OCI-LY3 (cell line): ENCODE results near the gene ELMO1.

Experiments
- H2AFZ ChIP-seq: fragments of 200-600, 300-600 bp; shearing (Covaris generic); 2 replicates; pipeline ENCODE4 v1.6.0; 2014; ENCODE audit warnings: antibody characterized with exemption, low read depth, low read length
- H3K27ac ChIP-seq: fragments of 200-600, 300-600 bp; sonication (generic); 2 replicates; pipeline ENCODE4 v1.5.1; 2014; ENCODE audit warnings: mild to moderate bottlenecking, low read length, moderate library complexity, mixed read lengths
- H3K27me3 ChIP-seq: fragments of 200-600, 300-600 bp; sonication (generic); 2 replicates; pipeline ENCODE4 v1.6.1; 2014; ENCODE audit warnings: low read depth, low read length, mixed read lengths
- H3K36me3 ChIP-seq: fragments of 200-600, 300-600 bp; sonication (generic); replicated peaks from 2 replicates; pipeline ENCODE3; 2014; ENCODE audit warnings: low read depth, low read length, mixed read lengths
- H3K4me1 ChIP-seq: fragments of 300-600, 200-600 bp; sonication (generic); 2 replicates; pipeline ENCODE4 v1.6.1; 2014; ENCODE audit warnings: low read length, mixed read lengths
- H3K4me2 ChIP-seq: fragments of 200-600, 300-600 bp; sonication (generic); 2 replicates; pipeline ENCODE4 v1.6.1; 2014; ENCODE audit warnings: low read length, mixed read lengths
- H3K4me3 ChIP-seq: fragments of 300-600, 200-600 bp; sonication (generic); 2 replicates; pipeline ENCODE4 v1.5.1; 2014; ENCODE audit warnings: antibody characterized with exemption, mild to moderate bottlenecking, low read length, moderate library complexity
- H3K79me2 ChIP-seq: fragments of 300-600, 200-600 bp; shearing (Covaris generic); 2 replicates; pipeline ENCODE4 v1.6.1; 2014; ENCODE audit warnings: mild to moderate bottlenecking, low read length, mixed read lengths
- H3K9ac ChIP-seq: fragments of 300-600, 200-600 bp; shearing (Covaris generic); 2 replicates; pipeline ENCODE4 v1.6.0; 2014; ENCODE audit warnings: mild to moderate bottlenecking, low read length, moderate library complexity
- H3K9me3 ChIP-seq: fragments of 200-600, 300-600 bp; shearing (Covaris generic); 2 replicates; pipeline ENCODE4 v1.6.1; 2014; ENCODE audit warnings: low read length, mixed read lengths; ENCODE audit not compliant: insufficient read depth
- H4K20me1 ChIP-seq: fragments of 200-600, 300-600 bp; sonication (generic); 2 replicates; pipeline ENCODE4 v1.6.1; 2016; ENCODE audit warnings: low read length, mixed read lengths; ENCODE audit not compliant: insufficient read depth
- EZH2phosphoT487 ChIP-seq: fragments of 200-600 bp; shearing (Covaris generic); IDR thresholded peaks from 2 replicates; pipeline ENCODE4 v1.6.1; 2018; ENCODE audit warnings: antibody characterized with exemption, mixed run types, low read depth
- TF ChIP-seq, protein P1 (sequence below): fragments of 200-600, 300-600 bp; sonication (generic); IDR thresholded peaks from 2 replicates; pipeline ENCODE4 v1.5.1; 2014; ENCODE audit warnings: antibody characterized with exemption, low read length, low read depth

Gene ELMO1

GRCh38 chr7:37205451-37205850 is 243.2 kb downstream of the ELMO1 start:
- no peak overlapping the region for H3K4me2 ChIP-seq
- peaks cover 45% of the 10 kb centered on the region for H3K36me3 ChIP-seq
- peaks cover 24% of the 10 kb centered on the region; the same call in 1 of the 2 replicates for H3K79me2 ChIP-seq
- TF ChIP-seq, protein P1, sequence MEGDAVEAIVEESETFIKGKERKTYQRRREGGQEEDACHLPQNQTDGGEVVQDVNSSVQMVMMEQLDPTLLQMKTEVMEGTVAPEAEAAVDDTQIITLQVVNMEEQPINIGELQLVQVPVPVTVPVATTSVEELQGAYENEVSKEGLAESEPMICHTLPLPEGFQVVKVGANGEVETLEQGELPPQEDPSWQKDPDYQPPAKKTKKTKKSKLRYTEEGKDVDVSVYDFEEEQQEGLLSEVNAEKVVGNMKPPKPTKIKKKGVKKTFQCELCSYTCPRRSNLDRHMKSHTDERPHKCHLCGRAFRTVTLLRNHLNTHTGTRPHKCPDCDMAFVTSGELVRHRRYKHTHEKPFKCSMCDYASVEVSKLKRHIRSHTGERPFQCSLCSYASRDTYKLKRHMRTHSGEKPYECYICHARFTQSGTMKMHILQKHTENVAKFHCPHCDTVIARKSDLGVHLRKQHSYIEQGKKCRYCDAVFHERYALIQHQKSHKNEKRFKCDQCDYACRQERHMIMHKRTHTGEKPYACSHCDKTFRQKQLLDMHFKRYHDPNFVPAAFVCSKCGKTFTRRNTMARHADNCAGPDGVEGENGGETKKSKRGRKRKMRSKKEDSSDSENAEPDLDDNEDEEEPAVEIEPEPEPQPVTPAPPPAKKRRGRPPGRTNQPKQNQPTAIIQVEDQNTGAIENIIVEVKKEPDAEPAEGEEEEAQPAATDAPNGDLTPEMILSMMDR: no peak
- TF ChIP-seq EZH2phosphoT487: no peak
- H2AFZ ChIP-seq: no peak overlapping the region
- no peak overlapping the region for H3K27ac ChIP-seq
- no peak overlapping the region for H3K4me3 ChIP-seq
- H3K9me3 ChIP-seq: no peaks in the 10 kb centered on the region
- H4K20me1 ChIP-seq: peaks cover 32% of the 10 kb centered on the region; the same call in 1 of the 2 replicates
- no peak overlapping the region for H3K9ac ChIP-seq
- H3K4me1 ChIP-seq: peaks cover 30% of the 10 kb centered on the region
- H3K27me3 ChIP-seq: no peaks in the 10 kb centered on the region

GRCh38 chr7:37201876-37202198 is 246.8 kb downstream of the ELMO1 start:
- TF ChIP-seq, protein P1: peak; percentile 8; the same call in 1 of the 2 replicates
- no peak for TF ChIP-seq EZH2phosphoT487
- H3K4me1 ChIP-seq: peaks cover 17% of the 10 kb centered on the region

GRCh38 chr7:37201003-37201875 is 247.4 kb downstream of the ELMO1 start:
- H3K9me3 ChIP-seq: no peaks in the 10 kb centered on the region

More at GRCh38 chr7:37201876-37202198, 246.8 kb downstream of the ELMO1 start:
- H2AFZ ChIP-seq: no peak overlapping the region
- H3K4me3 ChIP-seq: no peak overlapping the region
- no peaks in the 10 kb centered on the region for H3K9me3 ChIP-seq
- no peak overlapping the region; the same call in 1 of the 2 replicates for H3K27ac ChIP-seq
- H3K36me3 ChIP-seq: peaks cover 50% of the 10 kb centered on the region
- no peak overlapping the region for H3K9ac ChIP-seq
- H3K79me2 ChIP-seq: peaks cover 36% of the 10 kb centered on the region
- no peaks in the 10 kb centered on the region for H3K27me3 ChIP-seq
- peaks cover 46% of the 10 kb centered on the region for H4K20me1 ChIP-seq
- no peak overlapping the region for H3K4me2 ChIP-seq

DNA sequence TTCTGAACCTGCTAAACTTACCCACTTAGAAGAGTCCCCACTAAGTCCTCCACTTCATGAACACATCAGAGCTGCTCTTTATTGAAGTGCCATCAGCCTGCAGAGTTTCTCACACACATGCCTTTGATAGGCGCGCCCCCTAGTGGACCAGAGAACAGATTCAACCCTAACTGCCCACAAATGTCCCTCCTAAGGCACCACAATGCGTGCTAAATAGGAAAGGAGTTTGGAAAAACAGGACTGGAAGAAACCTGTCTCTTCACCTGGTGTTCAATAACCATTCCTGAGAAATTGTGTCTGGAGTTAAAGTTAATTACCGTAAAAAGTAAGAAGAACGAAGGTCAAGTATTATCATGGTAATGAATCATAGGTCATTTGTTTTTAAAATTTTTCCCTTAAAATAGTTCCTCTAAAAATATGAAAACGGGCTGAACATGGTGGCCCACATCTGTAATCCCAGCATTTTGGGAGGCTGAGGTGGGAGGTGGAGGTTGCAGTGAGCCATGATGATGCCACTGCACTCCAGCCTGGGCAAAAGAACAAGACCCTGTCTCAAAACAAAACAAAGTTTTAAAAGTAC is 249.7 kb downstream of the ELMO1 start:
- Histone ChIP-seq H3K27me3 (no peaks in the 10 kb centered on the region), H3K79me2 (peaks cover 47% of the 10 kb centered on the region), H3K36me3 (peaks cover 59% of the 10 kb centered on the region), H3K9ac (no peak overlapping the region), H3K4me1 (peaks cover 17% of the 10 kb centered on the region), H3K27ac (no peak overlapping the region), H4K20me1 (peaks cover 47% of the 10 kb centered on the region), H2AFZ (no peak overlapping the region), H3K4me2 (no peak overlapping the region), H3K9me3 (no peaks in the 10 kb centered on the region), H3K4me3 (no peak overlapping the region)
- TF ChIP-seq, protein P1: peak; percentile 88
- TF ChIP-seq EZH2phosphoT487: no peak

More at GRCh38 chr7:37201003-37201875, 247.4 kb downstream of the ELMO1 start:
- Histone ChIP-seq H2AFZ (no peak overlapping the region), H3K27ac (peak overlapping the region; percentile 49), H3K36me3 (peaks cover 50% of the 10 kb centered on the region), H3K27me3 (no peaks in the 10 kb centered on the region), H3K4me1 (peaks cover 17% of the 10 kb centered on the region), H3K79me2 (peaks cover 36% of the 10 kb centered on the region), H4K20me1 (peaks cover 46% of the 10 kb centered on the region), H3K4me3 (no peak overlapping the region), H3K4me2 (peak overlapping the region; percentile 41), H3K9ac (no peak overlapping the region)
- TF ChIP-seq, protein P1: peak; percentile 86
- no peak for TF ChIP-seq EZH2phosphoT487
